HG03196 (cell line): ENCODE results near the gene MEGF6.

Source experiments
- ATAC-seq: cut with Tn5 transposase; IDR thresholded peaks from one replicate; pipeline ENCODE4 v1.9.1; 2021; ENCODE audit not compliant: unreplicated experiment

MEGF6 gene, protein sequence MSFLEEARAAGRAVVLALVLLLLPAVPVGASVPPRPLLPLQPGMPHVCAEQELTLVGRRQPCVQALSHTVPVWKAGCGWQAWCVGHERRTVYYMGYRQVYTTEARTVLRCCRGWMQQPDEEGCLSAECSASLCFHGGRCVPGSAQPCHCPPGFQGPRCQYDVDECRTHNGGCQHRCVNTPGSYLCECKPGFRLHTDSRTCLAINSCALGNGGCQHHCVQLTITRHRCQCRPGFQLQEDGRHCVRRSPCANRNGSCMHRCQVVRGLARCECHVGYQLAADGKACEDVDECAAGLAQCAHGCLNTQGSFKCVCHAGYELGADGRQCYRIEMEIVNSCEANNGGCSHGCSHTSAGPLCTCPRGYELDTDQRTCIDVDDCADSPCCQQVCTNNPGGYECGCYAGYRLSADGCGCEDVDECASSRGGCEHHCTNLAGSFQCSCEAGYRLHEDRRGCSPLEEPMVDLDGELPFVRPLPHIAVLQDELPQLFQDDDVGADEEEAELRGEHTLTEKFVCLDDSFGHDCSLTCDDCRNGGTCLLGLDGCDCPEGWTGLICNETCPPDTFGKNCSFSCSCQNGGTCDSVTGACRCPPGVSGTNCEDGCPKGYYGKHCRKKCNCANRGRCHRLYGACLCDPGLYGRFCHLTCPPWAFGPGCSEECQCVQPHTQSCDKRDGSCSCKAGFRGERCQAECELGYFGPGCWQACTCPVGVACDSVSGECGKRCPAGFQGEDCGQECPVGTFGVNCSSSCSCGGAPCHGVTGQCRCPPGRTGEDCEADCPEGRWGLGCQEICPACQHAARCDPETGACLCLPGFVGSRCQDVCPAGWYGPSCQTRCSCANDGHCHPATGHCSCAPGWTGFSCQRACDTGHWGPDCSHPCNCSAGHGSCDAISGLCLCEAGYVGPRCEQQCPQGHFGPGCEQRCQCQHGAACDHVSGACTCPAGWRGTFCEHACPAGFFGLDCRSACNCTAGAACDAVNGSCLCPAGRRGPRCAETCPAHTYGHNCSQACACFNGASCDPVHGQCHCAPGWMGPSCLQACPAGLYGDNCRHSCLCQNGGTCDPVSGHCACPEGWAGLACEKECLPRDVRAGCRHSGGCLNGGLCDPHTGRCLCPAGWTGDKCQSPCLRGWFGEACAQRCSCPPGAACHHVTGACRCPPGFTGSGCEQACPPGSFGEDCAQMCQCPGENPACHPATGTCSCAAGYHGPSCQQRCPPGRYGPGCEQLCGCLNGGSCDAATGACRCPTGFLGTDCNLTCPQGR (N-terminal part only)

DNA sequence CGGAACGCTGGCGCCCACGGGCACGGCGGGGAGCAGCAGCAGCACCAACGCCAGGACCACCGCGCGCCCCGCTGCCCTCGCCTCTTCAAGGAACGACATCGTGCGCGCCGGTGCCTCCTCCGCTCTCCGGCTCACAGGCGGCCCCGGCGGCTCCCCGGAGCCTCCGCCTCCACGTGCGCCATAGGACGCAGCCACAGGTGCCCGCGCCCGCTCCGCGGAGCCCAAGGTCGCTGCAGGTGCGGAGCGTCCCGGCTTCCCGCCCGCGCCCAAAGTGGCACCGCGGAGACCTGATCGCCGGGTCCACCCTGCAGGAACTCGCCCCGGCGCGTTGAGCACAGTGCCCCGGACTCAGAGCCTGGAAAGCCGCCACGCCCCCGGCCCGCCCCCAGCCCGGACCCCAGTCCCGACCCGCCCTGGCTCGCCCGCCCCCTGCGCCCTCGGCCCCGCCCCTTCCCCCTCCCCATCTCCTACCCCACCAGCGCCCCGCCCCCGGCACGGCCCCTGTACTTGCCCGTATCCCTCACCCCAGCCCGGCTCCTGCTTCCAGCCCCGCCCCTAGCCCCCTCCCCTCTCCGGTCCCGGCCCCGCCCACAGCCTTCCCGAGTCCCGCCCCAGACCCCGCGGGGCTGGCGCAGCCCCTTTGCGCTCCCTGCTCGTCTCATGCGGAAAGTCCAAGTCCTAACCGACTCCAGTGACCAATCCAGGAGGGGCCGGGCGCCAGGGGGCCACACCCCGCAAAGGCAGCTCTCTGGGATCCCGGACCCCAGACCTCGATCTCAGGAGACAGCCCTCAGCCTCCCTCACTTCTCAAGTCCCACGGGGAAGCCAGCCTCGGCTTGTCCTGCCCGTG, at the start of gene MEGF6:
Gene MEGF6 (minus strand): TSS at position 339 of the 850 bp plus-strand sequence. CDS start 240 bp downstream, at position 99.
- no peak for ATAC-seq

DNA sequence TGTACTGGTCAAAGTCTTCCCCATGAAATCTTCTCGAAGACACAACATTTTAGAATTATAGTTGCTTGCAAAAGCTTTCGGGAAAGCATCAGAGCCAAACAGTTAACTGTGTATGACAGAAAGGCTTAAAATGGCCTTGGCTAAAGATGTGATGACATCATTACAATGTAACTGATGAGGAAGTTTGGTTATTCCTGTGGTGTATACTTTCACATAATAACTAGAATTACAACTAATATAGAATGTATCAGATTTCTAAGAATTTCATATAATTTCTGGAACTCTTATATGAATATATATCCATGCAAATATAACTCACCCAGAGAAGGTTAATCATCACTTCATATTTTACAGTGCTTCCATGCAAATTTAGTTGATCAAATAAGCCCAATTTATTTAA, 49.4 kb upstream of the MEGF6 start:
- ATAC-seq, result no peak

DNA sequence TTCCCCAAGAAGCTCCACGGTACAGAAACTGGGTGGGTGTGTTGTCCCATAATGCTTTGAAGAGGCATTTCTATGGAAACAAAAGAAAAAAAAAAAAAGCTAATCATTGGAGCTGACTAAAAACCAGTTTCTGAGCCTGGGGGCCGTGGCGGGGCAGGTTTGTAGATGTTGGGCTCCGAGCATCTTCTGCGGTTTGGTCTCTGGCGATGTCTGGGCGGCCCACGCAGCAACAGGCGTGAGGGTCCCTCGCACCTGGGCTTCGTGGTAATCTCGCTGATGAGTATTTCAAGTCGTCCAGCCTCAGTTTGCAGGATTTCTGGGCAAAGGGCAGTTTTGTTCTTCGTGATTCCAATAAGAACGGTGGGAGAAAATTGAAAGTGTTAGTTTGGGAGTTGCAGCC, 47.8 kb upstream of the MEGF6 start:
- no peak for ATAC-seq

DNA sequence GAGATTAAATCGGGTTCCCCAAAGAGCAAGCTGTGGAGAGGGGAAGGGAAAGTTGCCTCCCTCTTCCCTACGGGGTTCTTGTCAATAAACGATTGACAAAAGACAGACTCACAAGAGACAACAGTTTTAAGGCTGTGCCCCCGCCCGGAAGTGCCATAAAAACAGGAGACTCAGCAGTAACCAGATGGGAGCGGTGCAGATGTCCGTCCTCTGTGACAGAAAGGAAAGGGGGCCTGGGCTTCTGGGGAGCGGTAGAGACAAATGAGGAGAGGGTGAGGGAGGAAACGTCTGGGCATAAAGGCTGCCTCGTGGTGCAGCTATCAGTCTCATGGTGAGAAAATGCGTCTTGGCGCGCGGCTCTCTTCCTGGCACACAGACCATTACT, 46.9 kb upstream of the MEGF6 start:
- no peak for ATAC-seq

DNA sequence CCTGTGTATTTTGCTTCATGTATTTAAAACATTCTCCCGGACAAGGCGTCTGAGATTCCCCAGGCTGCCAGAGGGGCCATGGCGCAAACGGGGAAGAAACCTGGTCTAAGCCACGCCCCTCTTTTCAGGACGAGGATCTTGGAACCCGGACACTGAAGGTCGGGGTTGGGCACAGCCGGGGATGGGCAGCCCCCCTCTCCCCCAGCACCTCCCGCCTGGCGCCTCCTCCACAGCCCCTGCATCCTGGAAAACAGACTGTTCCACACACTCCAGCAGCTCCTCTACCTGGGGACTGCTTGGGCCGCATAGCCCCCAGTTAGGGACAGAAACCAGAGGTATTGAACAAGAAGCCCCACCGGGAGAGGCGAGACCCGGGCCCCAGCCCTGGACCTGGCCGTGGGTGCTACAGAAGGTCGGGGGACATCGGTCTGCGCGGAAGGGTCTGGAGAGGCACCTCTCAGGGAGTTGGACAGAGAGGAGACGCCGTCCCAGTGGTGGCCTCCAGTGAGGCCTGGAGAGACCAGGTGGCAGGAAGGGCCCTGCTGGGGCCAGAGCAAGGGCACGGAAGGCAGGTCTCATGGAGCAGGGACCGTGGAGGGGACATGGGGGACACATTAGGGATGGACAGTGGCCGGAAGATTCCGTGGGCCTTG, 46.4 kb upstream of the MEGF6 start:
- no peak for ATAC-seq

DNA sequence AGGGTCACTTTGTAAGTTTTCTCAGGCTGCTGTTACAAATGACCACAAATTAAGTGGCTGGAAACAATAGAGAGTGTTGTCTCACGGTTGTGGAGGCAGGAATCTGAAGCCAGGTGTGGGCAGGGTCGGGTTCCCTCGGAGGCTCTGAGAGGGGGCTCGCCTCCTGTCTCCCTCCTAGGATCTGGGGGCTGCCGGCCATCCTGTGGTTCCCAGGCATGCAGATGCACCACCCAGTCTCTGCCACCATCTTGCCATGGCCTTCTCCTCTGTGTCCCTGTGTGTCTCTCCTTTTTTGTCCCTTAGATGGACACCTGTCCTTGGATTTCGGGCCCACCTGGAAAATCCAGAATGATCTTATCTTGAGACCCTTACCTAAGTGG, 45.8 kb upstream of the MEGF6 start:
- peak; percentile 2 for ATAC-seq

DNA sequence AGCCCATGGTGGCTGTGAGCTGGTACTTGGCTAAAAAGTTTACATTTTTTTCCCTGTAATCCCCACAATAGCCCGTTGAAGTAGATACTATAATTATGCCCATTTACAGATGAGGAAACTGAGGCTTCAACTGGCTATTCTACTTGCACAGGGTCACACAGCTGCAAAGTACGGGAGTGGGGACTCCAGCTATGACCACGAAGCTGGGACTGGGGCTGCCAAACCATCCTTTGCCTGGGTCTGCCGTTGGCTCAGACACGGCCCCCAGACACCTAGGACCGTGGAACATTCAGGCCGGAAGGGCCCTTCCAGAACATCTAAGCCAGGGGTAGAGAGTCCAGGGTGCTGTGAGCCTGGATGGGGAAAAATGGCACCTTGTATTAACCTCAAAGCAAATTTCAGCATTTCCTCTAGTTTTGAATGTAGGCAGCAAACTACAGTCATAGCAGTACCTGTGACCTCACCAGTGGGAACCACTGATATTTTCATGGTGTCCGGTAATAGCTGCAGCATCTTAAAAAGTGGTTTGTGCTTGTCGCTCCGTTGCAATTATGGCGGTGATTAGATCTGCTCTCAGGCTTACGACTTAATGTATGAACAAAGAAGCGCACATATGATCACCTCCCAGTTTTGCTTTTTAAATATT, 45.3 kb upstream of the MEGF6 start:
- peak; percentile 54 for ATAC-seq

DNA sequence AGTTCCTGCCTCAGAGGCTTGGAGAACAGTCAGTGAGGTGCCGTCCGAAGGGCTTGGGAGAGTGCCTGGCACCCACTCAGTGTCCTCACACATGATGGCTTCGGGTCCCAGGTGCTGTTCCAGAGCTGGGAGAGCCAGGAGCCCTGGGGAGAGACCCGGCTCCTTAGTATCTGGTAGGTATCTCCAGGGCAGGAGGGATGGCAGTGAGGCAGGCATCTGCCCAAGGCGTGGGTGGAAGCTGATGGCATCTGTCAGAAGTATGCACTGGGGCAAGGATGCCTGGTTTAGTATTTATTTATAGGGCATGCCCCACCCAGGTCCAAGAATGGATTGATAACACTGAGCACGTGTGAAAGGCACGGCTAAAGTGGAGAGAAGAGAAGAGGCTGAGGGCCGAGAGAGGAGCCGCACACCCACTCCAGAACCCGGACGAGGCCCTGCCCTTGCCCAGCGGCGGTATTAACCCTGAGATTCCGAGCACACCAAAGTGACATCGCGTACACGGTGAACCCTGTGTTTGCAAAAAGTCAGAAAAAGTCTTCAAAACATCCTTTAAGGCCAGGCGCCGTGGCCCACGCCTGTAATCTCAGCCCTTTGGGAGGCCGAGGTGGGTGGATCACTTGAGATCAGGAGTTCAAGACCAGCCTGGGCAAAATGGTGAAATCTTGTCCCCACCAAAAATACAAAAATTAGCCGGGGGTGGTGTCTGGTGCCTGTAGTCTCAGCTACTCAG, 43.4 kb upstream of the MEGF6 start:
- no peak for ATAC-seq

DNA sequence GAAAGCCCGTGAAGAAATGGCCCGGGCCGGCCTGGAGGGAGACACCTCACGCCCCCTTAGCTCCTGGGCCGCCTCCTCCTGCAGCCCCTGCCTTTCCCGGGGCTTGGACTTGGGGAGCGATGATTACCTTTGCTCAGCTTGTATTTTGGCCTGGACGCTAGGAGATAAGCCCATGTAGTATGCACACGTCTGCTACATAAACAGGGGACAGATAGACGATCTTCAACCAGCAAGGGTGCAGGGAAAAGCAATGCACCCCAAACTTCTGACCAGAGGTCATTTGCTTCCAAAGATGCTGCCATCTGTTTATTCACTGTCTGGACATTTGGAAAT, 41.9 kb upstream of the MEGF6 start:
- no peak for ATAC-seq

DNA sequence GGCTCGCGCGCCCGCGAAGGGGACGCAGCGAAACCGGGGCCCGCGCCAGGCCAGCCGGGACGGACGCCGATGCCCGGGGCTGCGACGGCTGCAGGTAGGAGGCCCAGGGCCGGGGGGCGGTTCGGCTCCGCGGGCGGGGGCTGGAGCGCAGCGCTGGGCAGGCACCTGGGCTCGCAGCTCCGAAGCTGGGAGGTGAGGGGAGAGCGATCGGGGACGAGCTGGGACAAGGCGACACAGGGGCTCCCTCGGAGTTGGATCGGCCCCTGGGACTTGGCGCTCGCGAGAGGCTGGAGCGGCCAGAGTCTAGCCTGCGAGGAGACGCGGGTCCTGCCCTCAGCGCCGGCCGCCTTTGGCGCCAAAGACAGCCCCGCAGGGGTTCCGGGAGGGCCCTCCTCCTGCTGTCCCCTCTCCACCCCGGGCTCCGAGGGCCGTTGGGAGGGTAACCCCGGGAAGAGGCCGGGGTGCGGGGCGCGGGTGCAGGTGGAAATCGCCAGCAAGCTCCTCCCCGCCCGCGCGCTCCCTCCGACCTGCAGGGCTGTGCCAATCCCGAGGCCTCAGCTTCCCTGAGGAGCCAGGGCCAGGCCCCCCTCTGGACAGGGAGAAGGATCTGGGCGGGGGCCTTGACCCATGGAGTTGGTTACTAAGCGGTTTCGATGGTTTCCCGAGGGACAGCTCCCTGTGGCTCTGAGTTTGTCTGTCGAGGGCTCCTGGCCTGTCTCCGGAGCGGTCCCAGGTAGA, 41.4 kb upstream of the MEGF6 start:
- no peak for ATAC-seq

DNA sequence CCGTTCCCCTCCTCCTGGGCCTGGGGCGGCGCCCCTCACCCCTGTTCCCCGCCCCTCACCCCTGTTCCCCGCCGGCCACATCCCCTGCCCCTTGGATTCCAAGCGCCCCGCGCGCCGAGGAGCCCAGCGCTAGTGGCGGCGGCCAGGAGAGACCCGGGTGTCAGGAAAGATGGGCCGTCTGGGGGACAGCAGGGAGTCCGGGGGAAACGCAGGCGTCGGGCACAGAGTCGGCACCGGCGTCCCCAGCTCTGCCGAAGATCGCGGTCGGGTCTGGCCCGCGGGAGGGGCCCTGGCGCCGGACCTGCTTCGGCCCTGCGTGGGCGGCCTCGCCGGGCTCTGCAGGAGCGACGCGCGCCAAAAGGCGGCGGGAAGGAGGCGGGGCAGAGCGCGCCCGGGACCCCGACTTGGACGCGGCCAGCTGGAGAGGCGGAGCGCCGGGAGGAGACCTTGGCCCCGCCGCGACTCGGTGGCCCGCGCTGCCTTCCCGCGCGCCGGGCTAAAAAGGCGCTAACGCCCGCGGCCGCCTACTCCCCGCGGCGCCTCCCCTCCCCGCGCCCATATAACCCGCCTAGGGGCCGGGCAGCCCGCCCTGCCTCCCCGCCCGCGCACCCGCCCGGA, 40.7 kb upstream of the MEGF6 start, which contains the start of gene TP73:
Gene TP73 (plus strand): TSS at position 587 of the 618 bp plus-strand sequence. CDS start 29,850 bp downstream, outside the sequence.
- no peak for ATAC-seq

DNA sequence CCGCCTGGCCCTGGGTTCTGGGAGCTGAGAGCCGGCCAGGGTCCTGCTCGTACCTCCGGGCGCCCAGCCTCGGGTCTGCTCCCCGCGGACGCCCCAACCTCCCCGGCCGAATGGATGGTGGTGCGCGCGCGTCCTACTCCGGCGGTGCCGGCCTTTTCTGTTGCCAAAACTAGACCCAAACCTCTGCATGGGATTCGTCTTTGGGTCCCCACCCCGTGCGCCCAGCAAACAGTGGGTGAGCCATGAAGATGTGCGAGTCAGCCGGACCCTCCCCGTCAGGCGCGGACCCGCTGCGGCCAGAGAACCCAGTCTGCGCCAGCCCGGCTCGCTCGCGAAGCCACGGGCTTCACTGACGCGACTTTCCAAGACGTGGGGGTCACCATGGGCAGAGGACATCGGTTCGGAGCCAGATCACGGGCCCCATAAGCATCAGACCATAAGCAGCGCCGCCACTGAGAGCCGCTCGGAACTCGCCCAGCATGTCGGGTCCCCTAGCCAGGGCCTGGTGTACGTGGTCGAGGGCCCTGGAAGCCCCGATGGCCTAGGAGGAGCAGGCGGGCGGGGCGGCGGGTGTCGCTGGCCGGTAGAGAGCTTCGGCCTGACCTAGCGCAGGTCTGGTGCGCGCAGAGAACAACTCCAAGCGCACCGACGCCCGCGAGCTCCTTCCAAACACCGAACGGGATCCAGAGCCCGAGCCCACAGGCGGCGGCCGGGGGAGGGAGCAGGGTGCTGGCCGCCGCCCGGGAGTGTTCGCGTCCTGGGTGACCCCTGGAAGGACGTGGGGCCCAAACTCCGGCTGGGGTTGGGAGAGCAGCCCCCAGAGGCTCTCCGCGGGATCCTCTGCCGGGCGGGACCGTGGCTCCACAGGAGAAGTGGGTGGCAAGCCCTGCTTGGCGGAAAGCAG, 40.0 kb upstream of the MEGF6 start:
- ATAC-seq, result no peak

DNA sequence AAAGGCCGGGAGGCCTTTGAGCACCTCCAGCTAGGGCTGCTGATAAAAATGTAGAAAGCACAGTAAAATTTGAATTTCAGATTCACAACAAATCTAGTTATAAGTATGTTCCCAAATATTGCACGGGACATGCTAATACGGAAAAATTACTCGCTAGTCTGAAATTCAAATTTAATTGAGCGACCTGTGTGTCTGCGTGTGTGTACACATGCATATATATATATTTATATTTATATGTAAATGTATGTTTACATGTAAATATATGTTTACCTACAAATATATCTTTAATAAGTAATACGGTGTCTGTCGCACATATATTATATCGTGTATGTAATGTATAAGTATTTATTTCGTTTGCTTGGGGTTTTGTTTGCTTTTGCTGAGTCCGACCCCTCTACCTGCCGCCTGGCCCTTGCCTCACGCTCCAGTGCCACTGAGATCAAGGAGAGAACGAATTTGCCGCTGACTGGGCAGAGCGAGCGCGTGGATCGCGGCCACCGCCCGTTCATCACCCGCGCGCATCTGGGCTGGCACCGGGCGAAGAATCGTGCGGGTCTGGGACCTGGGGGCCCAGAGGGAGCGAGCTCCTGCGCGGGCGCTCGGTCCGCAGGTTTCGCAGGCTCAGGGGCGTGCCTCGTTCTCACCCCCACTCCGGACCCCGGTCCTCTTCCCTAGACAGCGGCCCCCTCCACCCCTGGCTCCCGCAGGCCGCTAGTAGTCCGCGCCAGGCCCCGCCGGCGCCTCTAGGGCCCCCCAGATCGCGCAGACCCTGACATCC, 39.1 kb upstream of the MEGF6 start:
- no peak for ATAC-seq

DNA sequence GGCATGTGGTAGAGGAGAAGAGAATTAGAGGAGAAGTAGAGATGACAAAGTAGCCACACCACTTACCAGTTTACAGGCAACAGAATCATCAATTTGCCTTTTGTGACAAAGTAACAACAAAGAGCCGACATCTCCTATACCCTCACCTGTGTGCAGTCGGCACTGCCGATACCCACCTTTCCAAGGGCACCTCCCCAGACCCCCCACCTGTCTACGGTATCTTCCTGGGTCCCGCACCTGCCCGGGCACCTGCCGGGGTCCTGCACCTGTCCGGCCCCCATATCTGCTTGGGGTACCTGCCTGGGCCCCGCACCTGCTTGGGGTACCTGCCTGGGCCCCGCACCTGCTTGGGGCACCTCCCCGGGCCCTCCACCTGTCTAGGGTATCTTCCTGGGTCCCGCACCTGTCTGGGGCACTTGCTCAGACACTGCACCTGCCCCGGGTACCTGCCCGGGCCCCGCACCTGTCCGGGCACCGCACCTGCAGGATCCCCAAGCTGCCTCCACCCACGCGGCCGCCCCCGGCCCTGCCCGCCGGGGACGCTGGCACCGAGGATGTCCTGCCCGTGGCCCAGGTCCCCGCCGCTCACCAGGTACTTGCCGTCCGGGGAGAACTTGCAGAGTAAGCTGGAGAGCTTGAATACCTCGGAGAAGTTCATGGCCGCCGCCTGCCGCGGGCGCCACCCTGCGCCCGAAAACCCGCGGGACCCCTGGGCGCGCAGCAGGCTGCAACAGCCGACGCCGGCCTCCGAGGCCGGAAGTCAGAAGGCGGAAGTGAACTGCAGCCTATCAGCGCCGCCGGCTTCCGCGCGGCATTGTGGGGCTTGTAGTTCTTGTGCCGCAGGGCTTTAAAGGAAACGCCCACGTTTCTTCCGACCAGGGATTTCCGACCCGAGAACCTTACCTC, 38.3 kb upstream of the MEGF6 start, which contains the start of gene WRAP73:
Gene WRAP73 (minus strand): TSS at position 762 of the 906 bp plus-strand sequence. CDS start 104 bp downstream, at position 658.
- ATAC-seq, result peak; percentile 76

DNA sequence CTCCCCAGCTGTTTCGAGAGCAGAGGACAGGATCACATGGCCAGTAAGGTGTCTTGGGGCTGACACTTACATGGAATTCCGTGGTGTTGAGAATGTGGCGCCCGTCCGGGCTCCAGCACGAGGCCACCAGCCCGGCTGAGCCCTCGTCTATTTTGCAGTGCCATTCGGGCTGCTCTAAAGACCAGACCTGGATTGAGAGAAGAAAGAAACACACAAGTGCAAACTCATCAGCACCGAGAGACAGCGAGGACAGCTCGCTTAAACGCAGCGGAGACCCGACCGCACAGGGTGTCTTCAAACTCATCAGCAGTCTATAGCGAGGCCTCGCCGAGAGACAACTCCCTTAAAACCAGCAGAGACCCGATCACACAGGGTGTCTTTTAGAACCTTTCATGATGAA, 35.3 kb upstream of the MEGF6 start:
- ATAC-seq, result no peak
